Fibroblast of skin of right biceps (primary cell): ENCODE measurements around the gene NES.
A peak's percentile ranks its signal among the peaks of the same experiment; 100 is the strongest.

Experiments used
- DNase-seq: peaks from one replicate; pipeline ENCODE4 v3.0.0-alpha.2; 2013

NES gene

DNA sequence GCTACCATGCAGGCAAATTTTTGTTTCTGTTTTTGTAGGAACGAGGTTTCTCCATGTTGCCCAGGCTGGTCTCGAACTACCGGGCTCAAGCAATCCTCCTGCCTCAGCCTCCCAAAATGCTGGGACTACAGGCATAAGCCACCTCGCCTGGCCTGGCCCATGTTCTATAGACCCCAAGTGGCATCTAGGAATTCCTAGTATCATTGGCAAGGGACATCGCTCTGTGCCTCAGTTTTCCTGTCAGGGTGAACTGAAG is 14.5 kb downstream of the NES start:
- DNase-seq = no peak

GRCh38 chr1:156662005-156662799 is 15.0 kb downstream of the NES start:
- DNase-seq = peak; percentile 35

DNA sequence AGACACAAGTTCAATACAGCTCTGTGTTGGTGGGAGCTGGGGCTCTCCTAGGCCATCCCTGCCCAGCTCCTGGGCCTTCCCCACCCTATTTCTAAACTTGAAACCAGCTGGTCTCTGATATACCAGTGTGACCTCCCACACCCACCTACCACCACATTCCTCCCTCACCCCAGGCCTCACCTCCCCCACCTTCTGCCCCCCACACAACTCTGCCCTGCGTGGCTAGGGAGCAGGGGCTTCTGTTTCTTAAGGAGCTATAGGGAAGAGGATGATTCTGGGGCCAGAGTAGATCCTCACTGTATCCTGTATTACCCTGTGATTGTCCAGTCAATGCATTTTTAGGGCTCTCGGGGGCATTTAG is 16.5 kb downstream of the NES start:
- DNase-seq = no peak

- peak; percentile 95 for DNase-seq
Measured at GRCh38 chr1:156659988-156660751, 17.0 kb downstream of the NES start.

GRCh38 chr1:156659661-156659987 is 17.6 kb downstream of the NES start:
- no peak for DNase-seq

DNA sequence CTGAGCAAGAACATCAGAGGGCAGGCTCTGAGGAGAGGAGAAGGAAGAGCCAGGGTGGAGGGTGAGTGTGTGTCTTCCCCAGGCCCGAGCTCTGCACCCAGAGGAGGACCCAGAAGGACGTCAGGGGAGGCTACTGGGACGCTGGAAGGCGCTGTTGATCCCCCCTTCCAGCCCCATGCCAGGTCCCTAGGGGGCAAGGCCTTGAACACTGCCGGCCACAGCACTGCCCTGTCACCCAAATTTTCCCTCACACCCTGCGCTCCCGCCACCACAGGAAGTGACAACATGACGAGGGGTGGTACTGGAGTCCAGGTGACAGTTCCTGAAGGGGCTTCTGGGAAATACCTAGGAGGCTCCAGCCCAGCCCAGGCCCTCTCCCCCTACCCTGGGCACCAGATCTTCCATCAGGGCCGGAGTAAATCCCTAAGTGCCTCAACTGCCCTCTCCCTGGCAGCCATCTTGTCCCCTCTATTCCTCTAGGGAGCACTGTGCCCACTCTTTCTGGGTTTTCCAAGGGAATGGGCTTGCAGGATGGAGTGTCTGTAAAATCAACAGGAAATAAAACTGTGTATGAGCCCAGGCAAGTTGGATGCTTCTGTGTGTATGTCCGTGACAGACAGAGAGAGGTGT is 18.1 kb downstream of the NES start:
- no peak for DNase-seq

- DNase-seq = no peak
Measured at GRCh38 chr1:156658496-156658895, 18.7 kb downstream of the NES start.

GRCh38 chr1:156657741-156658319 is 19.4 kb downstream of the NES start:
- no peak for DNase-seq

- DNase-seq = peak; percentile 46
Measured at GRCh38 chr1:156656806-156657740, 20.1 kb downstream of the NES start.

GRCh38 chr1:156655904-156656516 is 21.2 kb downstream of the NES start:
- no peak for DNase-seq

GRCh38 chr1:156655151-156655903 is 21.9 kb downstream of the NES start:
- no peak for DNase-seq

GRCh38 chr1:156654700-156655099 is 22.5 kb downstream of the NES start:
- DNase-seq = peak; percentile 45

GRCh38 chr1:156652992-156653355 is 24.2 kb downstream of the NES start:
- no peak for DNase-seq

GRCh38 chr1:156652131-156652991 is 24.8 kb downstream of the NES start:
- DNase-seq = peak; percentile 52

- DNase-seq = no peak
Measured at GRCh38 chr1:156648951-156649350, 28.3 kb downstream of the NES start.

- DNase-seq = no peak
Measured at GRCh38 chr1:156648496-156648895, 28.7 kb downstream of the NES start.

DNA sequence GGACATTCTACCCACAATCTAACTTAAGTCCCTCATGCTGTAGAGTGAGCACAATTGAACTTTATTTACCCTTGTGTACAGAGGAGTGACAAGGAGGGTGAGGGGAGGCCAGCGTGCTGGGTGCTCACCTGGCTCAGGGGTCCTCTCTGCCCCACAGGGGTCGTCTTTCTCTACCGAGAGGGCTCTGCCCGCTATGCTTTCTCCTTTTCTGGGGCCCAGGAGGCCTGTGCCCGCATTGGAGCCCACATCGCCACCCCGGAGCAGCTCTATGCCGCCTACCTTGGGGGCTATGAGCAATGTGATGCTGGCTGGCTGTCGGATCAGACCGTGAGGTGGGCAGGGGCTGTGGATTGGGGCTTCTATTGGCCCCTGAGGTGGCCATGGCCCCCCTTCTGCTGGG is 29.9 kb downstream of the NES start:
- DNase-seq = no peak

DNA sequence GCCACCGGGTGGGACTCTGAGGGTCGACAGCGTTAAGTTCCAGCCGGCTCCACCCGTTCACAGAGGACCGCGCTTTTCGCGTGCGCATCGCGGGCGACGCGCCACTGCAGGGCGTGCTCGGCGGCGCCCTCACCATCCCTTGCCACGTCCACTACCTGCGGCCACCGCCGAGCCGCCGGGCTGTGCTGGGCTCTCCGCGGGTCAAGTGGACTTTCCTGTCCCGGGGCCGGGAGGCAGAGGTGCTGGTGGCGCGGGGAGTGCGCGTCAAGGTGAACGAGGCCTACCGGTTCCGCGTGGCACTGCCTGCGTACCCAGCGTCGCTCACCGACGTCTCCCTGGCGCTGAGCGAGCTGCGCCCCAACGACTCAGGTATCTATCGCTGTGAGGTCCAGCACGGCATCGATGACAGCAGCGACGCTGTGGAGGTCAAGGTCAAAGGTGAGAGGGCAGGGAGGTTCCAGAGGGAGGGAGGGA is 30.4 kb downstream of the NES start:
- DNase-seq = no peak

- no peak for DNase-seq
Measured at GRCh38 chr1:156645666-156646065, 31.5 kb downstream of the NES start.

DNA sequence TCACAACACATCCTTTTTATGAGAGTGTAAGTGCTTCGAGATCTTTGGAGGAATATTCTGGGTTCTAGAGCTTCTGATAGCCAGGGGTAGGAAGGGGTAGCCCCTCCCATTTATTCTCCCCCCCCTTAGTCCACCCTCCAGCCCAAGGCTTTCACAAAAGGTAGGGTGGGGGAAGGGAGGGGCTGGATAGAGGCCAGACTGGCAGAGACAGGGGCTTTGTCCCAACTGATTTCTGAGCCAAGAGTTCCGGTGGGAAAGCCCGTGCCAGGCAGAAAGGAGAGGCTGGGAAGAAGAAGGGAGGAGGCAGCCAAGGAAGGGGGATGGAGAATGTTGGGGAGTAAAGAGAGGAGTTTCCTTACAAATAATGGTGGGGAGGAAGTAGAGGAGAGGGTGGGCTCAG is 32.2 kb downstream of the NES start:
- no peak for DNase-seq

GRCh38 chr1:156644640-156645039 is 32.6 kb downstream of the NES start:
- no peak for DNase-seq
